Mesenteric fat pad (tissue), 1 donor: ENCODE measurements around the gene PTPN13. TPM values are rescaled to one million over a fixed set of nuclear protein-coding genes. Genes with fewer than 3 reads are reported as not detected.

Experiments used
- DNase-seq: peaks from one replicate; pipeline ENCODE4 v3.0.0-alpha.2; 2020; ENCODE audit warnings: low spot score
- long read RNA-seq: library from polyadenylated mRNA; unstranded; transcript quantifications from one replicate; pipeline ENCODE4 v2.0.0, GENCODE V29; 2020
- total RNA-seq: library from RNA; stranded (reverse); fragmentation: NEBNext Ultra II Directional; extraction: Animal tissue kit (Norgen Biotek cat#: 25700); gene quantifications from one replicate; pipeline ENCODE4 v1.2.1, GENCODE V29; 2021
- donor health status: DM: yes; HTN: yes; CAD: no.

PTPN13 gene, protein sequence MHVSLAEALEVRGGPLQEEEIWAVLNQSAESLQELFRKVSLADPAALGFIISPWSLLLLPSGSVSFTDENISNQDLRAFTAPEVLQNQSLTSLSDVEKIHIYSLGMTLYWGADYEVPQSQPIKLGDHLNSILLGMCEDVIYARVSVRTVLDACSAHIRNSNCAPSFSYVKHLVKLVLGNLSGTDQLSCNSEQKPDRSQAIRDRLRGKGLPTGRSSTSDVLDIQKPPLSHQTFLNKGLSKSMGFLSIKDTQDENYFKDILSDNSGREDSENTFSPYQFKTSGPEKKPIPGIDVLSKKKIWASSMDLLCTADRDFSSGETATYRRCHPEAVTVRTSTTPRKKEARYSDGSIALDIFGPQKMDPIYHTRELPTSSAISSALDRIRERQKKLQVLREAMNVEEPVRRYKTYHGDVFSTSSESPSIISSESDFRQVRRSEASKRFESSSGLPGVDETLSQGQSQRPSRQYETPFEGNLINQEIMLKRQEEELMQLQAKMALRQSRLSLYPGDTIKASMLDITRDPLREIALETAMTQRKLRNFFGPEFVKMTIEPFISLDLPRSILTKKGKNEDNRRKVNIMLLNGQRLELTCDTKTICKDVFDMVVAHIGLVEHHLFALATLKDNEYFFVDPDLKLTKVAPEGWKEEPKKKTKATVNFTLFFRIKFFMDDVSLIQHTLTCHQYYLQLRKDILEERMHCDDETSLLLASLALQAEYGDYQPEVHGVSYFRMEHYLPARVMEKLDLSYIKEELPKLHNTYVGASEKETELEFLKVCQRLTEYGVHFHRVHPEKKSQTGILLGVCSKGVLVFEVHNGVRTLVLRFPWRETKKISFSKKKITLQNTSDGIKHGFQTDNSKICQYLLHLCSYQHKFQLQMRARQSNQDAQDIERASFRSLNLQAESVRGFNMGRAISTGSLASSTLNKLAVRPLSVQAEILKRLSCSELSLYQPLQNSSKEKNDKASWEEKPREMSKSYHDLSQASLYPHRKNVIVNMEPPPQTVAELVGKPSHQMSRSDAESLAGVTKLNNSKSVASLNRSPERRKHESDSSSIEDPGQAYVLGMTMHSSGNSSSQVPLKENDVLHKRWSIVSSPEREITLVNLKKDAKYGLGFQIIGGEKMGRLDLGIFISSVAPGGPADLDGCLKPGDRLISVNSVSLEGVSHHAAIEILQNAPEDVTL (N-terminal part only)
- 13.2 TPM for total RNA-seq
- long read RNA-seq, partial matches to known transcripts = 6 of 11 reads
- long read RNA-seq, other reads (novel, unspliced or antisense) = 5 of 11 reads

DNA sequence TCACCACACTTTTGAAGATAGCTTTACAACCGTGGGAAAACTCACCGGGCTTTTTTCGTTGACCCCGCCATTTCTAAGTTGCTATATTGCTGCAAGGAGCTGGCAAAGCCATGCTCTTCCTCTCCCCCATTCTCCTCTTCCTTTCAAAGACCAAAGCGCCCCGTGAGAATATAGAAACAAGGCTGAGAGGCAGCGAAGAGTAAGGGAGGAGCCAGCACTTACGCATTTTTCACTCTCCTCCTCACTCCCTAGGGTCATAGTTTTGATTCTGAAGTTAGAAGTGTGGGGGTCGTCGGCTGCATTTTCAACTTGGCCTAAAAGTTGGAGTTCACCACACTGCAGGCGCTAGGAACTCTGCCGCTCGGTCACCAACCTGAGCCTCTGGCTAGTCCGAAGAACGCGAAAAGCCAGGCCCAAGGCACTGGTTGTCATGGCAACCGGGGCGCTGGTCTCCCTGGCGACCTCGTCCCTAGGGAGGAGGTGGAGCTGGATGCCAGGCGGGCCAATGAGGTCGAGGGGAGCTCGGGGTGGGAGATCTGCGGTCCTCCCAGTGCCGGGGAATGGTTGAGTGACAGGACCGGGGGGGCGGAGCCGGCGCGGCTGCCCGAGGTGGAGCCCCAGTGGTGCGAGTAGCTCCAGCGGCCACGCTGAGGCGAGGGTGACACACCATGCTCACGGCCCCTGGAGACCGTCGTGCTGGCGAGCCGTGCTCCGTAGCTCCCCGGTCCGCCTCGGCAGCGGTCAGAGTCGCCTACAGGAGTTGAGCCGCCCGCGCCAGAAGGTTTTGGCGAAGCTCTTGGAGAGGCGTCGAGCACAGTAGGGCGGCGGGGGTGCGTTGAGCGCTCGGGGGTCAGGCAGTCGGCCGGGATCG, at the start of gene PTPN13:
PTPN13 (plus strand) TSS at position 628 of the 871 bp plus-strand sequence. CDS start 40,942 bp downstream, outside the sequence.
- DNase-seq = peak; percentile 96

DNA sequence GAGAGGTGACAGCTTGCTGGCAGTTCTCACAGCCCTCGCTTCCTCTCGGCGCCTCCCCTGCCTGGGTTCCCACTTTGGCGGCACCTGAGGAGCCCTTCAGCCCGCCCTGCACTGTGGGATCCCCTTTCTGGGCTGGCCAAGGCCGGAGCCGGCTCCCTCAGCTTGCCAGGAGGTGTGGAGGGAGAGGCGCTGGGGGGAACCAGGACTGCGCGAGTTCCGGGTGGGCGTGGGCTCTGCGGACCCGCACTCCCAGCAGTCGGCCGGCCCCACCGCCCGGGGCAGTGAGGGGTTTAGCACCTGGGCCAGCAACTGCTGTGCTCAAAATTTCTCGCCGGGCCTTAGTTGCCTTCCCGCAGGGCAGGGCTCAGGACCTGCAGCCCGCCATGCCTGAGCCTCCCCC, 47.0 kb upstream of the PTPN13 start:
- DNase-seq = no peak

DNA sequence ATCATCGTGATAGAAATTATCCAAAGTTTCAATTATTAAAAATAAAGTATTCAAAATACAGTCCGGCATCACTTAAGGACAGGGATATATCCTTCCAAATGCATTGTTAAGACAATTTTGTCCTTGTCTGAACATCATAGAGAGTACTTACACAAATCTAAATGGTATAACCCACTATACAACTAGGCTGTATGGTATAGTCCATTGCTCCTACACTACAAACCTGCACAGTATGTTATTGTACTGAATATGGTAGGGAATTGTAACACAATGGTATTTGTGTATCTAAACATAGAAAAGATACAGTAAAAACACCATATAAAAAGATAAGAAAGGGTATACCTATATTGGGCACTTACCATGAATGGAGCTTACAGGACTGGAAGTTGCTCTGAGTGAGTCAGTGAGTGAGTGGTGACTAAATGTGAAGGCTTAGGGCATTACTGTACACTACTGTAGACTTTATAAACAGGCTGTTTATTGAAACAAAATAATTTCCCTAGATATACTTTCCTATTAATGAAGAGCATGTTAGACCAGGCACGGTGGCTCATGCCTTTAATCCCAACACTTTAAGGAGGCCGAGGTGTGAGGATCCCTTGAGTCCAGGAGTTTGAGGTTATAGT, 44.8 kb upstream of the PTPN13 start:
- no peak for DNase-seq

DNA sequence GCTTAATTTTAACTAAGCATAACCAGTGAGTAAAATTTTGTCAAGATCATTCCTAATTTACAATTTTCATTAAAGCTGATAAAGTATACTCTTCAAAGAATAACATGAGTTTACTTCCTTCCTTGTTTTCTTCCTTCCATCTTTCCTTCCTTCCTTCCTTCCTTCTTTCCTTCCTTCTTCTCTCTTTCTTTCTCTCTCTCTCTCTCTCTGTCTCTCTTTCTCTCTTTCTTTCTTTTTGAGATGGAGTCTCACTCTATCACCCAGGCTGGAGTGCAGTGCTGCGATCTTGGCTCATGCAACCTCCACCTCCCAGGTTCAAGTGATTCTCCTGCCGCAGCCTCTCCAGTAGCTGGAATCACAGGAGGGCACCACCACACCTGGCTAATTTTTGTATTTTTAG, 42.7 kb upstream of the PTPN13 start:
- no peak for DNase-seq

DNA sequence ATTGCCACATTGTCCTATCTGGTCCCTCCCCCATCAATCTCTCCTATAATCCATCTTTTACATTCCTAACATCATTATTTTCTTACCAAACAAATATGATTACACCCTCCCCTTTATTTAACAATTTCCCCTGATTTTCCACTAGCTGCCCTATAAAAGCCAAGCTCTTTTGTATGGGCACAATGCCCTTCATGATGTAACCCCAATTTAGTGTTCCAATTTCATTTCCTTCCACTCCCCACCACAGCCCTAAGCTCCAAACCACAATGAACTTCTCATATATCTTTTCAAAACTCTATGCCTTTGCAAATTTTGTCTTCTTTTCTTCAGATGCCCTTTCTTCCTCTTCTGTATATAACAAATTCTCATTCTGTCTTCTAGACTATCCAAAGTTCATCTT, 39.5 kb upstream of the PTPN13 start:
- no peak for DNase-seq

DNA sequence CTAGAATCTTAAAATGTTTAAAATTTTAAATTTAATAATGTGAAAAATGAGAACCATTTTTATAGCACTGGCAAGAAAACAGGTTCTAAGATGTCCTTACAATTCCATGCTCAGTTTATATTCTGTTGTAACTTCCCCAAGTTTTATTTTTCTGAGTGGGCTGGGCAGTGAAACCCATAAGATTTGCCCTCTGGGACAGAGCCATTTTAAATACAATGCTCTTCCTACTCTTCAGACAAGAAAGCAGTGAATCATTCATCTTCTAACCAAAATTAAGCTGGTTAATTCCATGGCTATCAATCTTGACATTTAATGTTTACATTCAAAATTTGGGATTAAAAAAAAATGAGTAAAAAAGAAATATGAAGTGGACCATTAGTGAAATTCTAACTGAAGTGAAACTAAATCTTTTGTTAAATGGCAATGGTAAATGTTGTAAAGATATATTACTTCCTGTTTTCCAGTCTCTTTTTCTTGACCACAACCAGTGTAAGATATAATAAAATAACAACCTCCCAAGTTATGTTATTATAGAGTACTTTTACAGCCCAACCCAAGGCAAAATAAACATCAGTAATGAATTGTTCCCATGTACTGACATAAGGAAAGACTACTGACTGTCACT, 37.2 kb upstream of the PTPN13 start:
- no peak for DNase-seq

DNA sequence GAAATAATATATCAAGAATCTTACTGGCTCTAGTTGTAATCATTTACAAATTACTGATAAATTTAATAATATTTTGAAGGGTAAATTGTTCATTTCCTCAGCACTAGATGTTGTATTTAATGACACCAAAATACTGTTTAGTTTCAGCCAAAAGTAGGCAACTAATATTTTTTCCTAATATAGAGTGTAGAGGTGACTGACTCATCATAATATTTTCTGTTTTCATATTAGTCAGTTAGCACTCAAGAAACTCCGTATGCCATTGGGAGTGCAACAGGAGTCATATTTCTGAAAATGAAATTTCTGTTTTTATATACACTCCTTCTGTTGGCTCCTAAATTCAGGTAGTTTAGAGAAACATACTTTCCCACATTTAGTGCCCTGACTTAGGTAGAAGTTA, 36.6 kb upstream of the PTPN13 start:
- DNase-seq = no peak

DNA sequence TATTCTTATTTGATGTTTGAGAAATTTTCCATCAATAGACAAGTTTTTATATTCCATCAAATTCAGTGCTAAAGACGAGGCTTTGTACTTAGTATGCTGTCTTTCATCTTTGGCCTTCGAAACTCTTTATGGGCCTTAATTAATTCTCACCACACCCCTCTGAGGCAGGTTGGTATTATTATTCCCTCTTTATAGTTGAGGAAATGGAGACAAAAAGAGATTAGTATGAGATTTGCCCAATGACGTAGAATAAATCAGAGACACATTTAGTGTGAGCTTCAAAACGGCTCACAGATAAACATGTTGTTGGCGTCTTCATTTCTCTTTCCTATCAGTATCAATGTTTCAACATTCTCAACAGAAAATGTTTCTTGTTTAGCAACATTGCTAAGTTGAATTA, 35.9 kb upstream of the PTPN13 start:
- no peak for DNase-seq

DNA sequence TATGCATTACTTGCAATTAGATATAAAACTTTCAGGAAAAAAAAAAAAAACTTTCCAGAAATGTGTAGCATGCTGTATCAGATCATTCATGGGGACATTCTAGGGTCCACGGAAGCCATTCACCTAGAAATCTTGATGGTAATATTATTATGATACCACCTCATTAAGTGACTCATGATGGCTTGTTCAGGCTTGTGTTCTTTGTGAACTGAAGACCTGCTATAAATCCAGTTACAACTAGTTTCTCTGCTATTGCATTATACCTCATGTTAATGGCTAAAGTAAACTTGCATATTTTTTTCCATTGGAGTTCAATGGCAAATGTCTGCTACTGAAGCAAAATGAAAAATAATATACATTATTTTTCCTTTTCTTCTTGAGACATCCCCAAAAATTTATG, 35.3 kb upstream of the PTPN13 start:
- DNase-seq = no peak

DNA sequence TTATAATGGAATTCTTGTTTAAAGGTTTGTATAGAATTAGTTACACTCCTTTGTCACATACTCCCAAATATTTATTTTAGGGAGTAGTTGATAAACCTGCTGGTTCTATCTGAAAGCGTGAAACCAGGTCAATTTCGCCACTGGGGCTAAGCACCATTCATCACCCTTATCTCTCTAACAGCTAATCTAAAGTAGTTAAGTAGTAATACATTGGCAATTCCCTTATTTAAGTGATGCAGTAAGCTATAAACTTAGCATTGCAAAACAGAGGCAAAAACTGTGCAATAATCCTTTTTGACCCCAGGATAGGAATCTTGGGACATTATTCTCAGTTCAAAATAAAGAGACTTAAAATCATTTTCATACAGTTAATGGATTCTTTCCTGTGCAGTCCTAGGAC, 33.7 kb upstream of the PTPN13 start:
- no peak for DNase-seq

DNA sequence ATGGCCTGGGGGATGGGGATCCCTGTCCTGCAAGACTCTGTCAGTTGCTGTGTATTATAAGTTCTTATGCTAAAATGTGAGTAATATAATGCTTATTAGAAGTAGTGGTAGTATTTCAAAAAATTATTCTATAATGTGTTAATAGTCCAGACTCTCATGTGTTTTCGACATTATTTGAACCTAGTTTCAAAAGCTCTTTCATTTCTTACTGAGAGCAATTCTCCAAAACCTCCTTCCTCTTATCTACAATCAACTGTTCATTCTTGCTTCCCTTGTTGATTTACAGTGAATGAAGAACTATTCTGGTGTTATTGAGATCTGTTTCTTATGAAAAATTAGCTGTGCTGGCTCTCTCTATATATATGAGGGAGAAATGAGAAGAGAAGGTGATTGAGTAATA, 32.9 kb upstream of the PTPN13 start:
- DNase-seq = no peak

DNA sequence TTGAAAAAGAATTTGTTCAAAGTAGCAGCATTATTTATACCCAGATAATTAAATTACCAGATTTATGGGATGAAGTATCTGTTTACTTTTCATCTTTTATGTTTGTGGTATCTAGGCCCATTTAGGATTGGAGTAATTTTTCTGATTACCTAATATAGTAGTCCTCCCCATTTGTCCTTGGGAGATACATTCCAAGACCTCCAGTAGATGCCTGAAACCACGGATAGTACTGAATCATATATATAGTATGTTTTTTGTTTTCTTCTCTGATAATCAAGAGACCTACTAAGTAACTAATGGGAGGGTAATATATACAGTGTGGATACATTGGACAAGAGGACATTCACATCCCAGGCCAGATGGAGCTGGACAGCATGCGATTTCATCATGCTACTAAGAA, 30.7 kb upstream of the PTPN13 start:
- no peak for DNase-seq

DNA sequence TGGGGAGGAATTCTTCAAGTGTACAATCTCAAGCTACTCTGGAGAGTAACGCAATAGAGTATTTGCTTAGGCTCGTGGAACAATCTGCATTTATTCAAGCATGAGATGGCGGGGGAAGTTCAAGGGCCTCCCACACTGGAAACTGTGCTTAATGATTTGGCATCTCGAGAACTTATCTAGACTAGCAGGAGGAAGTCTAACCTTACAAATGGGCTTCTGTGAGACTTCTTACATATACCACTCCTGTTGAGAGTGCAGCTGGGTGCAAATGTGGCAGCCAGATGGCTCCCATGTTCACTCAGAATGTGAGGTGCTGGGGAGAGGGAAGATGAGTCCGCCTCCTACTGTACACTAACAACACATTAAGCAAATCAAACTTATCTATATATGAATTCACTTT, 29.3 kb upstream of the PTPN13 start:
- DNase-seq = no peak

DNA sequence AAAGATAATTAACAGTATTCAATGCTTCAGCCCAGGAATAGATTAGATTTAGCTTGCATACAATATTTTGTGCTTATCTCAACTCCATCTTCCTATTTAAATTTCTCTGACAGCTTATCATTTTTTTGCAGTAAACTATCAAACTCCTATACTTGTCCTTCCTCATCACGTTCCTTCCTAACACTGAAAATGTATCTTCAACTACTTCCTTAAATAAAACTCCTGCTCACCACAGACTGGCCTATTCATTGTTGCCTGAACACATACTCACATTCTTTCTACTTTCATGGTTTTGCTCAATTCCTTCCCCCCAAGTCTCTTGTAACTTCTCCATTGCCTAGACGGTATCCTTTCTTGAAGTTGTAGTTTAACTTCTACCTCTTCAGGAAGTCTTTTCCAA, 28.5 kb upstream of the PTPN13 start:
- no peak for DNase-seq

DNA sequence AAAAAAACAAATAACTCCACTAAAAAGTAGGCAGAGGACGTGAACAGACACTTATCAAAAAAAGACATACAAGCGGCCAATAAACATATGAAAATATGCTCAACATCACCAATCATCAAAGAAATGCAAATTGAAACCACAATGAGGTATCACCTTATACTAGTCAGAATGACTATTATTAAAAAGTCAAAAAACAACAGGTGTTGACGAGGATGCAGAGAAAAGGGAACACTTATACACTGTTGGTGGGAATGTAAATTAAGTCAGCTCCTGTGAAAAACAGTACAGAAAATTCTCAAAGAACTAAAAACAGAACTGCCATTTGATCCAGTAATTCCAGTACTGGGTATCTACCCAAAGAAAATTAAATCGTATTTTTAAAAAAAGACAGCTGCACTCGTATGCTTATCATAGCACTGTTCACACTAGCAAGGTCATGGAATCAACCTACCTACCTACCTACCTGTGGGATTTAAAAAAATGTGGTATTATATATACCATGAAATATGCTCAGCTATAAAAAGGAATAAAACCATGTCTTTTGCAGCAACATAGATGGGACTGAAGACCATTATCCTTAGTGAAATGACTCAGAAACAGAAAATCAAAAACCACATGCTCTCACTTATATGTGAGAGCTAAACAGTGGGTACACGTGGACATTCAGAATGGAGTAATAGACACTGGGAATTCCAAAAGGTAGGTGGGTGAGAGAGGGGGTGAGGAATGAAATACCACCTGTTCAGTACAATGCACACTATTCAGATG, 24.8 kb upstream of the PTPN13 start:
- DNase-seq = no peak

DNA sequence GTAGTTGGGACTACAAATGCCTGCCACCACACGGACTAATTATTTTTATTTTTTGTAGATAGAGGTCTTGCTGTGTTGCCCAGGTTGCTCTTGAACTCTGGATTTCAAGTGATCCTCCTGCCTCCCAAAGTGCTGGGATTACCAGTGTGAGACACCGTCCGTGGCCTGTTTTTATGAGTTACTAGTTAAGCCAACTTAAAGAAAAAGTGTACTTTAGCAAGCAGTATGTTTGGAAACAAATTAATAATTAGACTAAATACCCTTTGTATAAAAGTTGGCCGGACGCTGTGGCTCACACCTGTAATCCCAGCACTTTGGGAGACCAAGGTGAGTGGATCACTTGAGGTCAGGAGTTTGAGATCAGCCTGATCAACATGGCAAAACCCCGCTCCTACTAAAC, 14.2 kb upstream of the PTPN13 start:
- no peak for DNase-seq

DNA sequence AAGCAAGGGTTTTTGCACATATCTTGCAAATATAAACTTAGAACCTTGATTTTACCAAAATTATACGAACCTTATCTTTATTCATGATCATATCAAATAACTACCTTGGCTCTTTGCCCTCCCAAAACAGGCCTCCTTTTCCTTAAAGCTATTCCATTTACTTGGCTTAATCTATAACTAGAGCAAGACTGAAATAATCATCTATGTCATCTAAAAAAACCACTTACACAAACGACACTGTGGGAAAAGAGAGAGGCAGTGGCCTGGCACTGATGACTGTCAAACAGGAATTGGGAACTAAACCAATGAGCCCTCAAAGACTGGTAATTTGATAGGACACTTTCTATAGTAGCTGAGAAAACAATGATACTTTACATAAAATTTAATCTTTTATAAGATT, 11.7 kb upstream of the PTPN13 start:
- DNase-seq = no peak

DNA sequence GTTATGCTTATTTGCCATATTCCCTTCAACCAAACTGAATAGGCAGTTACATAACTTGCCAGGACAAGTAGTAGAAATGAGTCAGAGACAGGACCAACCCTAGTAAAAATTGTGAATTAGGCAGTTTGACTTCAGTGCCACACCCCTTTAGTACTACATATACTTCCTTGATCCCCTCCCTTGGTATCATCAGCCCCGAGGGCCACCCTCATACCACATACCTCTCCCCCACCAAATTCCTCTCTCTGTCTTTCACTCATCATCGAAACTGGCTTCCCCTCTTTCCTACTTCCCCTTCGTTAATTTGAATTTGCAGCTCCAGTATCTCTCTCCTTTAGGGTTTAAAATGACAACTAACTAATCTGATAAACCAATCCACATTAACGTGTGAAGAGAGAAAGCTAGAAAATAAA, 7.9 kb upstream of the PTPN13 start:
- no peak for DNase-seq
